M059J (cell line): ENCODE data around the gene RPL37. TPM values are rescaled to one million over a fixed set of nuclear protein-coding genes. Genes with fewer than 3 reads are reported as not detected.

Experiments used
- total RNA-seq: library from RNA; depleted of rRNA; stranded (reverse); fragments of >200 nt; shearing (Covaris generic); gene quantifications from 2 replicates; pipeline ENCODE4 v1.2.3, GENCODE V29; 2014; rRNA removed

The RPL37 gene
- total RNA-seq, 1 experiment from 2014 or later: 230 TPM

Other genes with a start within 250 kb of the RPL37 start
- 4.7 and 9.0 TPM in 2 replicates for gene PTGER4, start 155.3 kb downstream of the RPL37 start, total RNA-seq
- gene TTC33, start 79.3 kb downstream of the RPL37 start, total RNA-seq: 13.6 and 16.7 TPM in 2 replicates
- gene PRKAA1, start 36.8 kb downstream of the RPL37 start, total RNA-seq: 59.4 and 79.2 TPM in 2 replicates
- gene CARD6, start 6.1 kb upstream of the RPL37 start, total RNA-seq: 5.7 and 8.0 TPM in 2 replicates
- 0.84 and 7.4 TPM in 2 replicates for gene C7, start 74.3 kb upstream of the RPL37 start, total RNA-seq
- 0.12 and 0.59 TPM in 2 replicates for gene MROH2B, start 236.1 kb upstream of the RPL37 start, total RNA-seq